GM20431 (cell line): ENCODE measurements around the gene SPOCD1.

Experiments used
- in situ Hi-C: fragments of 300-500 bp; cut with MseI, MboI; formaldehyde crosslinking; loops from one replicate; pipeline ENCODE4 v1.15.0; 2020; ENCODE audit warnings: low sequenced_read_pairs; ENCODE audit not compliant: unreplicated experiment

Gene SPOCD1

GRCh38 chr1:31815752-31816500, at the start of gene SPOCD1:
TSS of gene SPOCD1 (minus strand) at chr1:31816022. CDS start at chr1:31815333, 689 bp downstream.
- in situ Hi-C loops, result no loop called here

DNA sequence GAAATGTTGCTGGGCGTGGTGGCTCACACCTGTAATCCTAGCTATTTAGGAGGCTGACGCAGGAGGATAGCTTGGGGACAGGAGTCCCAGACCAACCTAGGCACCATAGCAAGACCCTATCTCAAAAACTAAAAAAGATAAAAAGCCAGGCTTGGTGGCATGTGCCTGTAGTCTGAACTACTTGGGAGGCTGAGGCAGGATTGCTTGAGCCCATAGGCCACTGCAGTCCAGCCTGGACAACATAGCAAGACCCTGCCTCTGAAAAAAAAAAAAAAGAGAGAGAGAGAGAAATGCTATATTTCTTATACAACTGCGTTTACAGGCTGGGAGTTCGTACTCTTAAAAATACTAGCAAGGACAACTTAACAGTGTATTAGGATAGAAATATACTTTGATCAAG, 46.2 kb upstream of the SPOCD1 start:
- in situ Hi-C loops, result no loop called here

DNA sequence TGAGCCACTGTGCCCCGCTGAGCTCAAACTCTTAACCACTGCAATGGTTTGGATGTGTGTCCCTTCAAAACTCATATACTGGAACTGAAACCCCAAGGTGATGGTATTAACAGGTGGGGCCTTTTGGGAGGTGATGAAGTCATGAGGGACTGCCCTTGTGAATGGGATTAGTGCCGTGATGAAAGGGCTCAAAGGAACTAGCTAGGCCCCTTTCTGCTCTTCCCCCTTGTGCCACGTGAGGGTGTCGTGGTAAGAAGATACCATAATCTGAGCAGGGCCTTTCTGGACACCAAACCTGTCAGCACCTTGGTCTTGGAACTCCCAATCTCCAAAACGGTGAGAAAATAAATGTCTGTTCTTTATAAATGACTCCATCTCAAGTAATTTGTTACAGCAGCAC, 45.5 kb upstream of the SPOCD1 start:
- in situ Hi-C loops, result no loop called here

DNA sequence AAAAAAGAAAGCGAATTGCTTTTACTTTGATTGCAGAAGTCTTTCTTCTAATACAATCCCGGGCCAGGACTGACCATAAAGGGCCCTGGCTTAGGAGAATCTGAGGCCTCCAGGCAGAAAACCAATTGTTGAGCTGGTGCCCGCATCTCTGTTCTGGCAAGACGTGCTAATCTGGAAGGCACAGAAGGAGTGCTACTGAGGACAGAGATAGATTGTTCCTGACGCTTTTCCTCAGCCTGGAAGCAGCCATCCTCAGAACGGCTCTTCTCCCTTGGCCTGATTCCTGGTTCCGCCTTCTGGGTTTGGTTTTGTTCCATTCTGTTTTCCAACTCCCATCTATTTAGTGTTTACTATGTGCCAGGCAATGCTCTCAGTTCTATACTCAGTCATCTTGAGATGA, 44.8 kb upstream of the SPOCD1 start:
- in situ Hi-C loops, result no loop called here

DNA sequence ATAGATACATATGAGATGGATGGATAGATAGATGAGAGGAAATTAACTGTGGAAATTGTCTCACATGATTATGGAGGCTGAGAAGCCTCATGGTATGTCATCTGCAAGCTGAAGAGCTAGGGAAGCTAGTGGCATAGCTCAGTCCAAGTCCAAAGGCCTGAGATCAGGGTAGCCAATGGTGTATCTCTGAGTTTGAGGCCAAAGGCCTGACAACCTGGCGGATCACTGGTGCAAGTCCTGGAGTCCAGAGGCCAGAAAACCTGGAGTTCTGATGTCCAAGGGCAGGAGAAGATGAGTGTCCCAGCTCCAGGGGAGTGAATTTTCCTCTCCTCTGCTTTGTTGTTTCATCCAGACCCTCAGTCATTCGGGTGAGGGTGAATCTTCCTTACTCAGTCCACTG, 43.9 kb upstream of the SPOCD1 start:
- in situ Hi-C loops, result loop anchor here (10.0 kb wide), 1 partner anchor 105 kb away; no protein-coding TSS in a partner anchor

GRCh38 chr1:31859044-31859443, 43.2 kb upstream of the SPOCD1 start:
- in situ Hi-C loops, result loop anchor here (10.0 kb wide), 1 partner anchor 106 kb away; no protein-coding TSS in a partner anchor

DNA sequence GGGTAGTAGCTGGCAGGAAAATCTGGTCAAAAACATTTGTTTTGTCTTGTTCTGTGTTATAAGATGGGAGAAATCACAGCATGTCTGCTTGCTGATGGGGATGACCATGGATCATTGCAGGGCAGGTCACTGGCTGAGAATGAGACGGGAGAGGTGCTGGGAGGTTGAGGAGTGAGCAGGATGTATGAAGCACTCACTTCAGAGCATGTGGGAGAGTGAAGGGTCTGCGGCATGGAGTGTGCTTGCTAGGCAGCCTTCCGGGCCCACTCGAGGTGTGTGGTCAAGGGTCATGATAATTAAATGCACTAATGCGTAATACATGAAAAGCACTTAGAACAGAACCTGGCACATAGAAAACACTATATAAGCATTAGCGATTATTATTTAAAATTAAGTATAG, 42.0 kb upstream of the SPOCD1 start:
- in situ Hi-C loops, result loop anchor here (10.0 kb wide), 1 partner anchor 107 kb away; no protein-coding TSS in a partner anchor

- in situ Hi-C loops, result loop anchor here (10.0 kb wide), 1 partner anchor 109 kb away; no protein-coding TSS in a partner anchor
Measured at GRCh38 chr1:31856140-31856539, 40.3 kb upstream of the SPOCD1 start.

DNA sequence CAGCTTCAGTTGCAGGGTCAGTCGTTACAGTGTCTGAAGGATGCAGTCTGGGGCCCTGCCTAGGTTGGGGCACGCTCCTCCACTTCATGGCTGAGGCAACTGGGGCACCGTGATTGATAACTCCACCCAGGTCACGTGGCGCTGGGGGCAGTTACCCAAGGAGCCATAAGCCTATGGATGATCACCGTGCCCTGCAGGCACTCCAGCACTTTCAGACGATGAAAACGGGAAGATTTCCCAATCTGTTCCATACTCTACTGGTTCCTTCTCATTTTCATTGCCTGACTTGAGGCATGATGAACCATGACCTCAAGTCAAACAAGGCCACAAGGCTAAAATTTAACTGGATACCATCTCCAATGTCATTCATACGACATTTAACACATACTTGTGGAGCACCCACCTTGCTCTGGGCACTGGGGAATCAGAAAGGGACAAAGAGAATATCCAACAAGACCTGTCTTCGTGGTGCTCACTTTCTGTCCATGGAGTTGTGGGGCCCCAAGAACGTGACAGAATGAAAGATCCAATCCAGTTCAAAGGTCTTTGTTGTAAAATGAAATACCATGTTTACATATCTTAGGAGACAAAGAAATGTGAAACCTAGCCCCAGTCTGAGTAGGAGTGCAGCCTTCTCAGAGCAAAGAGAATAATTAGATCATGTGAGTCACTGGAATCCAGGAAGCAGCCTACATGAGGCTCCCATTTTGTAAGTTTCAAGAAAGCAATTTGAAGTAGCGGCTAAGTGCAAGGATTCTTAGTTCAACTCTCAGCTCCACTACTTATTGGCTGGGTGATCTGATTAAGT, 39.4 kb upstream of the SPOCD1 start:
- in situ Hi-C loops, result loop anchor here (10.0 kb wide), 1 partner anchor 110 kb away; no protein-coding TSS in a partner anchor

DNA sequence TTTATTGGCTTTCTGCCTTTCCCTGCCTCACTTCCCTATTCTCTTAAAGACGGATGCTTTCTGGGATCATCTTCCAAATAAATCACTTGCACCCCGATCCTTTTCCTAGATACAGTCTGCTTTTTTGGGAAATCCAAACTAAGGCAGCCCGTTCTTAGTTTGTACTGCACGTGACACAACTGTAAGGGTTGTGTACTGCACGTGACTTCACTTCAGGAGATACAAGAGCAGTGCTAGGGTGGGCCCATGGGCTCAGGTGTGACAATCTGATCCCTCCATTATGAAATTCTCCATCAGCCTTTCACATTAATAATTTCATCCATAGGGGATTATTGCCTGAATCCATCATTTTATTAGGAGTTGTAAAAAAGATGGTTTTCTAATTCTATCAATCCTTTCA, 33.8 kb upstream of the SPOCD1 start:
- in situ Hi-C loops, result loop anchor here (10.0 kb wide), 1 partner anchor 115 kb away; no protein-coding TSS in a partner anchor

DNA sequence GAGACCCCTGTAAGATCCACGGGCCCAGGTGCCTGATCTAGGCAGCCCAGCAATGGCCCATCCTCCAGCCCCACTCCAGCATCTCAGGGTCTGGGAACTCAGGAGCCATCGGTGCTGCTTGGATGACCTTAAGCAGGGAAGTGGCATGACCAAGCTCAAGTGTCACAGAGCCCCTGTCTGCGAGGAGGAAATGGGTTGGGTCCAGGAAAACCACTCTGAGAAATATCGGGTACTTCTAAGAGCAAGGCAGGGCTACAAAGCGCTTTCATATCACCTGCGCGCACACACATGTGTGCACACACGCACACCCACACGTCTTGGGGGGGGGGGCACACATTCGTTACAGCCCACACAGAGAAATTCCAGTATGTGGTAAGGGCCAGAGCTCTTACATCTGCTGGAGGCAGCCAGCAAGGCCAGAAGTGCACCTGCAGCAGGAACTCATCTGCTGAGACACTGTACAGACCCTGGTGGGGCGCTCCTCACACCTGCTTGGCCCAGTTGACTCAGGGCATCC, 32.6 kb upstream of the SPOCD1 start:
- in situ Hi-C loops, result no loop called here

- in situ Hi-C loops, result no loop called here
Measured at GRCh38 chr1:31846484-31846883, 30.7 kb upstream of the SPOCD1 start.

- in situ Hi-C loops, result no loop called here
Measured at GRCh38 chr1:31843506-31843905, 27.7 kb upstream of the SPOCD1 start.

DNA sequence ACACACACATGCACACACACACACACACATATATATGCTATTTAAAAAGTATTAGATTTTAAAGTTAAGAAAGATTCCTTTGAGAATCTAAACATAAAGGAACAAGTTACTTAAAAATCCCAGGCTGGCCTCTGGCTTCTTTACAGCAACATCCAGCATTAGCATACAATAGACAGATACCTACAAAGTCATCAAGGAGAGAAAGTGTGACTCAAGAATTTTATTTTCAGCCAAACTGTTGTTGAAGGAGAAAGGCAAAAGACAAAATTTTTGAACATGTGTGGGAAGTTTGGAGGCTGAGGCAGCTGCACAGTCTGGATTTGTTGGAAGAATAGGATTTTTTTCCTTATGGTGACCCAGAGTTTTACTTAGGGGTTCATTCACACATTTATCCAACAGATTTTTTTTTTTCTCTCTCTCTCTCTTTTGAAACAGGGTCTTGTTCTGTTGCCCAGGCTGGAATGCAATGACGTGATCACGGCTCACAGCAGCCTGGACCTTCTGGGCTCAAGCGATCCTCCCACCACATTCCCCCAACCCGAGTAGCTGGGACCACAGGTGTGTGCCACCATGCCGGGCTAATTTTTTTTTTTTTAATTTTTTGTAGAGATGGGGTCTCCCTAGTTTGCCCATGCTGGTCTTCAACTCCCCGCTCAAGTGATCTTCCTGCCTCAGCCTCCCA, 24.0 kb upstream of the SPOCD1 start:
- in situ Hi-C loops, result no loop called here

- in situ Hi-C loops, result no loop called here
Measured at GRCh38 chr1:31837451-31838158, 21.8 kb upstream of the SPOCD1 start.

- in situ Hi-C loops, result no loop called here
Measured at GRCh38 chr1:31836638-31837037, 20.8 kb upstream of the SPOCD1 start.

GRCh38 chr1:31835415-31835814, 19.6 kb upstream of the SPOCD1 start:
- in situ Hi-C loops, result no loop called here

DNA sequence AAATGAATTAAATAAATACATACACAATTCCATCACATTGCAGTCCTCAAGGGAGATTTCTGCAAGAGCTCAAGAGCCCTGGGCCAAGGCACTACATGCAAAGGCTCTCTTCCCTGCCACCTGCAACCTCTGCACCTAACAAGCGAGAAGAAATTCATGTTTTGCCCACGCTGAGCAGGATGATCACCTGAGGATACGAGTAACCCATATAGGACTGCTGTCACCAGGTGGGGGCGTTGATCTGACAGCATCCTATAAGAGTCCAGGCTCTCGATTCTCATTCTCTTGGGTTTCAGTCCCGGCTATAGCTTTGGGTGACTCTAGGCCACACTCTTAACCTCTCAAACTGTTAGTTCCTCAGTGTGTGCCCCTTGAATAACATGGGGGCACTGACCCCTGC, 18.7 kb upstream of the SPOCD1 start:
- in situ Hi-C loops, result no loop called here
